Bone marrow (tissue), 2 donors: ENCODE data around the gene RTL1.

Experiments used
- DNase-seq, 2 donors: peaks; one replicate each; lab custom pipeline; 2025; lab: John Stamatoyannopoulos, UW

RTL1 gene

DNA sequence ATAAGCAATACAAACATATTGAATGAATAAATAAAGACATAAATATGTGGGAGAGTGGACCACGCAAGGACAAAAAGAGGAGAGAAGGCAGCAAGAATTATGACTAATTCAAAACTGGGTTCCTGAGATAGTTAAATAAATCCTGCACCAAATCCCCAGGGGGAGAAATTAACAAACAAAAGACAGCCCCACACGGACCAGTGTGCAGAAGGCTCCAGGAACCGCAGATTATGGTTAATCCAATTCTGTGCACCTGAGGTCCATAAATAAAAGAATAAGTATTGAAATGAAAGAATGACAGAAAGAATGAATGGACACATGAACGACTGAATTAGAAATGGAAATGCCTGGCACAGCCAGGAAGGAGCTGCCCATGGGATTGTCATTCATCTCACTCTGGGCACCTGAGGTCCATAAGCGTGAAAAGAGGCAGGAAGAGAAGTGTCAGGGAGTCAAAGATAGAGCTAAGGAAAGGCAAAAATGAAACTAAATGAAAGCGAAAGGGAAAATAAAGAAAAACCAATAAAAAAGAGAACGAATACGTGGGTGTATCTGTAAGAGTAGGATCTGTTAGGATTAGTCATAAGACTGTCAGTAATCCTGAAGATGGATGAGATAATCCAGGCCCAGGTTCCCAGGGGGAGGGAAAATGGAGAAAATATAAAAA lies 54.3 kb downstream of the RTL1 start:
- DNase-seq = peak in 1 of 2 donors; percentile 78

DNA sequence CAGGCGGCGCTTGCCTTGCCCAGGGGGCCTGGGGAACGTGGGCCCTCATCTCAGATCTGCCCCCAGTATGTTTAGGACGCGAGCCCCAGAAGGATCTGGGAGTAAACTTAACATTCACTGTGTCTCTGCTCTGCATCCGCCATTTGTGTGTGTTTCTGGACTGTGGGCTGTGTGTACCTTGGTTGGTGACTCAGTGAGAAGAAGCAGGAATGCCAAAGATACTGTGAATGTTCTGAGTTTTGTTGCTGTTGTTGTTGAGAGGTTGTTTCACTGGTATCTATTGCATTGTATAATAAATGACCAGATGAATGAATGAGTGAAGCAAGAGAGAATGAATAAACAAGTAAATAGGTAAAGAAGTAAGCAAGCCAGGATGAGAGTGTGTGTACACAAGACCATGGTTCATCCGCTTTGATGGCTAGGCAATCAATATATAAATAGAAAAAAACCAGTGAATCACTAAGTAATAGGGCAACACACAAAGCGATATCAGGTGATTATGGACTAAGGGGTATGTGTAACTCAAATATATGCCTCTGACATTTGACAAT lies 57.1 kb downstream of the RTL1 start:
- no peak for DNase-seq

DNA sequence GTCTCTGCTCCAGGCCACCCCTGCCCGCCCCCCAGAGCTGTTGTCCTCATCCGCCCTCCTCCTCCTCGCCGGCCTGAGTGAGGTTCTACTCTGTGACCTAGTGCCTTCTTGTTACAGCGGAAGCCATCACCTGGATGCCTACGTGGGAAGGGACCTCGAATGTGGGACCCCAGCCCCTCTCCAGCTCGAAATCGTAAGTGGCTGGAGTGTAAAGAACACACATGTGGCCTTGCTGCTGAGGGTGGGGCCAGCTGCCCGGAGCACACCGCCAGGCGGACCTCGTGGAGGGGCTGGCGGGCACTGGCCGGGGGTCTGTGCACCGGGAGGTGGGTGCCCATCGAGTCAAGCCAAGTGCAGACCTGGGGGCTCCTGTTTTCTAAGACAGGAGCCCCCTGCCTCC lies 58.2 kb downstream of the RTL1 start:
- no peak for DNase-seq

DNA sequence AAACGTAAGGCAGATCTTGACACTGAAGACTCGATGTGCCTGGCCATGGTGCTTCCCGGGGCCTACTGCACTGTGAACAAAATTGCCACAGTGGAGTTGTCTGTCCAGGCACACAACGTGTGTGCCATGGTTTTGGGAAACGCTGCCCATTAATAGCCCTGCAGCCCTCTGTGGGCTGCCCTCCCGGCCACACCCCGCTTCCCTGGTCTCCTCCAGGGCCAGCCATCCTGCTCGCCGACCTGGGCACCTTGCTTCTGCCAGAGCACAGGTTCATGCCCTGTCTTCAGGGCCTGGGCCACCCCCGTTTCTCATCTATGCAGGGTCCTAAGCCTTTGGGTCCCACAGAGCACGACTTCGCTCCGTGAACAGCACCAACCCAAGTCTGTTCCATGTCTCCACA lies 58.7 kb downstream of the RTL1 start:
- no peak for DNase-seq

DNA sequence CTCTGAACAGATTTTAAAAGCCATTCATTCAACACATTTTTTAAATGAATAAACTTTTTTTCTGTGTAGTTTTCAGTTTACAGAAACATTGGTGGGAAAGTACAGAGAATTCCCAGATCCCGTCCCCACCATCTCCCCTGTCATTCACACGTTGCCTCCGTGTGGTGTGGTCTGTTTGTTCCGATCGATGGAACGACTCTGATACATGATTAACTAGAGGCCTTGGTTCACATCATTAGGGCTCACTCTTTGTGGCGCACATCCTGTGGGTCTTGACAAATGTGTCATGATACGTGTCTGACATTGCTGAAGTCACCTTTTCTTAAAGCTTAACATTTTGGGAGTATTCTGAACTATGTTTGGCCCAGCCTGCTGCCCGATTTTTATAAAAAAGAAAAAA lies 59.1 kb downstream of the RTL1 start:
- no peak for DNase-seq

DNA sequence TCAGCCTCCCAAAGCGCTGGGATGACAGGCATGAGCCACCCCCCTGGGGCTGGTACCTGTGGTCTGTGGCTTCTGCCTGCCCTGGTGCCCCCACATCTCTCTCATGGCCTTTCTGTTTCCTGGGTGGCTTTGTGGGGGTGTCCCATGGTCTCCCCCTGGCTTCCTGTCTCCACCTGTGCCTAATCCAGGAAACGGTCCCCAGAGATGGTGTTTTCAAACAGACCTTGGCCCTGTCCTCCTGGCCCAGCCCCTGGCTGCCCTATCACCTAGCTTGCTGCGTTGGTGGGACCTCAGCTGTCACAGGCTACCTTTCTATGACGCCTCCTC lies 59.5 kb downstream of the RTL1 start:
- DNase-seq = no peak

DNA sequence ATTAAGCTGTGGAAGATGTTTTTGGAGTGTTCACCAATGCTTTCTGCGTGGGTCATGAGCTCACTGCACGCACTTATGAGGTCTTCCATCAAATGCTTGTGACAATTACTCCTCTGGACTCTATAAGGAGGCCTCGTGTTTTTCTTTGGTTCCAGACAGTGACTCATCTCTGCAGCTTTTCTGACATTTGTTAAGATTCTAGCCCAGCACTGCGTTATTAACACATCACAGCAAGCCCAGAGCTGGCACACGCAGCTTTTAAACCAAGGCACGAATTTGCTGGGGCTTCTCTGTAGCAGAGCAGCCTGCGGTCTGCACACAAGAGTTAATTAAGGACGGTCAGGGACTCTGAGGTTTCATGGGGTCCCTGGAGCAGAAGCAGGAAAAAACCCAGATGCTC lies 60.7 kb downstream of the RTL1 start:
- no peak for DNase-seq

DNA sequence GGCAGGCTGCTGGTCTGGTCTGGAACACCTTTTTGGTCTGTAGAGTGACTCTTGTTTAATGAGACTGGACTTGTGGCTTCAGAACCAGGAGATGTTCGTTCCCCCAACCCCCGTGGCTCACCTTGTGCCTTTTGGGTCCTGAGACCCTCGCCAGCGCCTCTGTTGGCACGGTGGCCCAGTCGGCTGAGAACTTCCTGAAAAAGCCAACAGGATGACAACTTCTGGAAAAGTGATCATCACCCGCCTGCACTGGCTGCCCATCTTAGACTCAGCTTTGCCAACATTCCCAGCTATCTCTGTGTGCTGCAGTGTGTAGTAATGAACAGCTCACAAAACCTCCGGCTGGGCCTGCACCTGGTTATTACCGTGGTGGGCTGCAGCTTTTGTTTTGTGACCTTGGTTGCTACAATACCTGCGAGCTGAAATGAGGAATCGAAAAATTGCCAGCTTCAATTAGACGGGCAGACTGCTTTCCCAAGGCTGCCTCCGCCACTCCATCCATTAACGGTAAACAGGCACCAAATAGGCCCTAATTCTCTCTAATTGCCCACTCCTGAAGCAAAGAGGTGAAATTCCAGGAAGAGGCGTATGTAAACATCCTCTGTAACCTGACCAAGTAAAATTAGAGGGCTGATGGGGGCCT lies 61.6 kb downstream of the RTL1 start:
- DNase-seq = no peak

DNA sequence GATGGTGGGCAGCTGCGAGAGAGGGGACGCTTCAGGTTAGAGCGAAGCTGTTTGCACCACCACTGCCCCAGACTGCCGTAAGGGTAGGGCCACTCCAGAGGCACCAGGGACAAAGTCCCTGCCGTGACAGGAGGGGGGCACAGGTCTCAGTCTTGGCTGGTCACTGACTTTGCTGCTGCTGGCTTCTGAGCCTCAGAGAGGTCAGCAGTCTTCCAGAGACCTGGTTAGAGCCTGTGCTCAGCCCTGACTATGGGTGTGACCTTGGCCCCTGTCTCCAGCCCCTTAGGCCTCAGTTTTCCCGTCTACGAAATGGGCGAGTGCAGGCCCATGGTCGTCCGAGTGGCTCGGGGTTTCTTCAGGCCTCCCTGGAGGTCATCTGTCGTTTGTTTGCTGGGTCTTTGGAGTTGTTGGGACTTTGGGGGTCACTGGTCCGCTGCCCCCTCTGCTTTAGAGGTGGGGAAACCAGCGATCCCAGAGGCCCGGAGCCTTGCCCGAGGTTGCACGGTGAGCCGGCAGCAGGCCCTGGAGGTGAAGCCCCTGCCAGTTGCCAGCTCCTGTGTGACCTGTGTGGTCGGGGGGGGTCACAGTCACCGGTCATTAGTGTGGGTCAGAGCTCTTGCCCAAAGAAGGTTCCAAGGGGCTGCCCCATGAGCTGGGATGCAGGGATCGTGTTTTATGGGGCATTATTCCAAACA lies 62.3 kb downstream of the RTL1 start:
- no peak for DNase-seq

DNA sequence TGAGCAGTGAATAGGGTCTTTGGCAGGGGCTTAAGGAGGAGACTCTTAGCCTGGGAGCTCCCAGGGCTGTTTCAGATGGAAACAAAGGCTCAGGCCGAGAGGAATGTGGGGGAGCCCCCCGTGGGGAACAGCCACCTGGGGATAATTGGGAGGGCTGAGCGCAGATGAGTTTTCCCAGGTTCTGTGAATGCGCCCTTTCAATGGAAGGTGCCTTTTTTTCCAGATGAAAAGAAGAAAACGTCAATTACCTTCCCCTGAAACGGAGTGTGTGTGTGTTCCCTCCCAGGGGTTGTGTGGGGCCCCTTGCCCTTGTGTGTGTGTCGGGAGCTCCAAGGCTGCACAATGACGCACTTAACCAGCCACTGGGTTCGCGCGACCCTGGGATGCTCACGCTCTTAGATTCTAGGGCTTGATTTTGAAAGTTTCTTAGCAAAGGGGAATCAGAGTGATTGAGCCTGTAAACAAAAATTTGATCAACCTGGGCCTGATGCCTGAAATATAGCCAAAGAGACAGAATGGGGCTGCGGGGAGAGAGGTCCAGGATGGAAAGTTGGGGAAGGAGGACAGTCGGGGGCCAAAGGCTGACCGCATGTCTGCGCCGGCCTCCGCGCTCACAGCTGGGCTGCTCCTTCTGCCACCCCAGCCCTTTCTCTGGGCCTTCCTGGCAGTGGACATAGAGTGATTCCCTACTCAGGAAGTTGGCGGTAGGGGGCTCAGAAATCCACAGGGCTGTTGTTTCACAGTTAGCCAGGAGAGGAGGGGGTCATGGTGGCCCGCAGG lies 63.0 kb downstream of the RTL1 start:
- no peak for DNase-seq

DNA sequence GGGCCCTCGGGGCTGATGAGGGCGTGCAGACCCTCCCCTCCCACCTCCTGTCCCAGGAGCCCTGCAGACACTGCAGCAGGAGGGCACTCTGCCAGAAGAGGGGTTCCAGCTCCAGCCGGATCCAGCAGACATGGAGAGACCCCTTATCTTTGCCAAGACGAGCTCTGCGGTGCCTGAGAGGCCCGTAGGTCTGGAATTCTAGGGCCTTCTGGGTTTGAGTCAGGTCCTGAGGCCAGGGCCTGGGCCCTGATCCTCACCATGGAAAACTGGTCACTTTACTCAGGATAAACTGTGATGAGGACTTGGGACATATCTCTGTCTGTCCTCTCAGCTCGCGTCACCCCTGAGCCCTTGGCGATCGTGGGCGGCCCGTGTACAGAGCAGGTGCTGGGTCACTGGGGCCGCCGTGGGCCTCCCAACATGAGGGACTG lies 63.8 kb downstream of the RTL1 start:
- DNase-seq = no peak

DNA sequence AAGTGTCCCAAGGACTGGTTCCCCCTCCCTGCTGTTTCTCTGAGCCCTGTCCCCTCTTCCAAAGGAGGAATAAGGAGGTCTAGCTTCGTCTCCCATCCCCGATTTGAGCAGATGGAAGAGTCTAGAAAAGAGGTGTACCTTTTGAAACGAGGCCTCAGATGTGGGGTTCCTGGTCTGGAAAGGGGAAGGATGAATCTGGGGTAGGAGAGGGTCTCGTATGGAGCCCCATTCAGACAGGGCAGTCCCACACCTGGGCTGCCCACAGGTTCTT lies 64.3 kb downstream of the RTL1 start:
- DNase-seq = no peak

DNA sequence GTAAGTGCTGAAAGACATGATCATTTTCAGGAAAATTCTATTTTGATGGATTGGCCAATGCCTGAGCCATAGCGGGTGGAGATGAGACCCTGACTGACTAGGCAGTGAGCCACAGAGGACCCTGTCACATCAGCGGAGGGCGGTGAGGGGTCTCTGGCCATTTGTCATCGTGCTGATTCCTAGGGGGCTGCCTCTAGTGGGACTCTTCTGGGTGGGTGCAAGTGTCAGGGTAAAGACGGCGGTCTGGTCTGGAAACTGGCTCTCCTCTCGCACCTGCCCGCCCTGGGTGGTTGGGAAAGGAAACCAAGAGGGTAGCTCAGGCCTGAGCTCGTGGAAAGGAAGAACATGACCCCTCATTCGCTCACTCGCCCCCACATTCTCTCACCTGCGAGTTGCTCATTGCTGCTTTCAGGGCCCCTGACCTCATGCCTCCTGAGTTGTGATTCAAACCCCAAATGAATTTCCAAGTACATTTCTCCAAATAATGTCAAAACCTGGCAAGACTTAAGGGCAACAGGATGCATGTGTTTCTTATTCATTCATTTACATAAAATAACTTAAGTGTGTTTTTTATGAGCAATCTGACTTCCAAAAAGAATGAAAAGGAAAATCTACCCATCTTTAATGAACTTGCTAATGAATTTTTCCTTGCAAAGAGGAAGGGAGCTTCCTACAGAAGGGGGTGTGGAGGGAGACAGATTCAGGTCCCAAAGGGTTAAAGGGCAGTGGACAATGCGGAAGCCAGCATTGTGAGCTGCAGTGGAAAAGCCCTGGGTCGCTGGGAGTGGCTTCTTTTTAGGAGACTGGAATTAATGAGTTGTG lies 64.8 kb downstream of the RTL1 start:
- no peak for DNase-seq

DNA sequence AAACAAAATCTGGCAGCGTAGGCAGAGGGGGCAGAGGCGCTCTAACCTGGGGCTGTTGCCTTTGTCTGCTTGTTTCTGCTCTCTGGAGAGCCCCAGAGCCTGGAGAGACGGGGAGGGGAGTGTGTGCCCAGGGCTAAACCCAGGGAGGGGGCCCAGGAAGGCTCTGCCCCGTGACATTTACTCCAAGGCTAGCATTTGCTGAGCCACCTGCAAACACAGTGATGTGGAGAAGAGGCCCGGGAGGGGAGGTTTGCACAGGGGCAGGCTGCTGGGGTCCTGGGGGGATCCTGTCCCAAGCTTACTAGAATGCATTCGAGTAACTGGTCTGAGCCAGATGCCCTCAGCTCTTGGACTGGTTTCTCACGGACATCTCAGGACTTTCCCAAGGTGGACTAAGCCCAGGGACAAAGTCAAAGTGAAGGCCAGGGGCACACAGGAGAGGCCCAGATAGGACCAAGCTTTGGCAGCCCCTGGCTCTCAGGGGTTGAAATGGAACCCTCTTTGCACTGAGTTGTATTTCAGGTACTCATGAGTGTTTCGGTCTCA lies 65.6 kb downstream of the RTL1 start:
- DNase-seq = no peak

DNA sequence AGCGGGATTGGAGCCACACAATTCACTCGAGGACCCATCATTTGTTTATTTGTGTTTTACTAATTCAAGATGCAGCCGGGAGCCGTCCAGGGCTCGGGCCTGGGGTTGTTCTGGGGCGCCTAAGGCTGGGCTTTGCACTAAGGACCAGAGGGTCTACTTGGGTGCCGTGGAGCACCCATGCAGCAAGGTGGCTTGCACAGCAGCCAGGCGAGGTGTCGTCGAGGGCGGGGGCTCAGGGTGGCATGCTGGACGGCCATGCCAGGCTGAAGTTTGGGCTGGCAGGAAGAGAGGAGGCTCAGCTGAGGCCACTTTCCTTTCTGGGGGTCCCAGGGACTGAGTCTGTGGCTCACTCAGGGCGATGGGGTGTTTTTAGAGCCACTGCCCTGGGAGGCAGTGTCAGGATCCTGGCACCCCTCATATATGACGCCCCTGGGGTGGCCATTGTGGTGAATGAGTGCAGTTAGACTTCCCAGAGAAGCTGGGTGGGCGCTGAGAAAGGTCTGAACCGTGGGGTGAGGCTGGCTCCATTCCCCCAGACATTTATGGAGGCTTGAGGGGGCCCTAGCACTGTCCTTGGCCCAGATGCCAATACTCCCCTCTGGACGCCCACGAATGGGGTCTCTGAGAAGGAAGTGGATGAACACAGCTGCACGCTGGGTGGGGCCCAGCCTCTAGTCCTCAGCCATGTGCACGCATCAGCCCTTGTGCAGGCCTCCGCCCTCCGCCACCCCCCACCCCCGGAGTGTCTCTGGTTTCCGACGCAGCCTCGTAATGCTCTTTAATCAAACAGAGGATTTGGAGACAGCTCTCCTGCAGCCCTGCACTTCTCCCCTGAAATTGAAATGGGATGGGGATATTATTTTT lies 66.3 kb downstream of the RTL1 start:
- no peak for DNase-seq

DNA sequence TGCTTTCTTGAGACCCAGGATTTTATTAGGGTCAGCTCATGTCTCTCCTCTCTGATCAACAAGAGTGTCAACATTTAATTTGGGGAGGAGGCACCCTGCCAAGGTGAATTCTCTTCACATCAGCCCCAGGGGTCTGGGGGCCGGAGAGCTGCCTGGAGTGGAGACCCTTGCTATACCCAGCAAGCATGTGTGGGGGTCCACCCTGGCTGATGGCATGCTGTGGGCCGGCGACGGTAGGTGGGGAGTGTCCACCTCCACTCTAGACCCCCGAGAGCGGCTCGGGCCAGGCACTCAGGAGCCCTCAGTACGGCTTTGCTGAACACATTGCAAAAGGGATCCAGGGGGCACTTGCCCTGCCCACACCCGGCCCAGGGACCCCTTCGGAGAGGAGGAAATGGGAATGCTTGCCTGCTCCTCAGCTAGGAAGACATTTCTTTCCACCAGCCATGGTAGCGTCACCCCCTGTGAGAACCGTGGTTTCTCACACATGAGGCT lies 67.2 kb downstream of the RTL1 start:
- DNase-seq = no peak

DNA sequence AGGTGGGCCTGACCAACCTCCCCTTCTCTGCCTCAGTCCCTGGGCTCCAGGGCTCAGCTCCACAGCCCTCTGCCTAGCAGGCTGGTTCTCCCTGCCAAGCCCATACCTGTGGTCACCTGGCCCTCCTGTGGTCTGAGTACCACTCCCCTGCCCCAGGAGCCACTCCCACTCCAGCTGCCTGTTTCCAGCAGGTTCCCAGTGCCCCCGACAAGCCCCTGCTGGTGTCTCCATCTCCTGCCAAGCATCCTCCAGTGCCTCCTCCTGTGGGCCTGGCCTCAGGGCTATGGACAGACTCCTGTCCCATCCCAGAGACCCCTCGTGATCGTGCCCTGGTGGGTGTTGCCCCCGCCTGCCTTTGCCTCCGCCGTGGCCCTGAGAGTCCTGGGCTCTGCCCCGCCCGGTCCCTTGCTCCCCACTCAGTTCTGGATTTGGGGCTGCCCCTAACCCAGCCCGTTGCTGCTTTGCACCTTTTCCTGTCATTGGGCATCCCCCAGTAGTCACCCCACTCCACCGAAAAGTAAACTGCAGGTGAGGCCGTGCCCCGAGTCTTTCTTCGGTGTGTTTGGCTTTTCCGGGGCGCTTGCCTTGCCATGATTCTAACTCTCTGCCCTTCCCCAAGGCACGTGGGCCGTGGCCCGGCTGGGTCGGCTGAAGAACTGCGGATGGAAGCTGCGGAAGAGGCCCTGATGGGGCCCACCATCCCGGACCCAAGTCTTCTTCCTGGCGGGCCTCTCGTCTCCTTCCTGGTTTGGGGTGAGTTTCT lies 67.8 kb downstream of the RTL1 start:
- DNase-seq = no peak

DNA sequence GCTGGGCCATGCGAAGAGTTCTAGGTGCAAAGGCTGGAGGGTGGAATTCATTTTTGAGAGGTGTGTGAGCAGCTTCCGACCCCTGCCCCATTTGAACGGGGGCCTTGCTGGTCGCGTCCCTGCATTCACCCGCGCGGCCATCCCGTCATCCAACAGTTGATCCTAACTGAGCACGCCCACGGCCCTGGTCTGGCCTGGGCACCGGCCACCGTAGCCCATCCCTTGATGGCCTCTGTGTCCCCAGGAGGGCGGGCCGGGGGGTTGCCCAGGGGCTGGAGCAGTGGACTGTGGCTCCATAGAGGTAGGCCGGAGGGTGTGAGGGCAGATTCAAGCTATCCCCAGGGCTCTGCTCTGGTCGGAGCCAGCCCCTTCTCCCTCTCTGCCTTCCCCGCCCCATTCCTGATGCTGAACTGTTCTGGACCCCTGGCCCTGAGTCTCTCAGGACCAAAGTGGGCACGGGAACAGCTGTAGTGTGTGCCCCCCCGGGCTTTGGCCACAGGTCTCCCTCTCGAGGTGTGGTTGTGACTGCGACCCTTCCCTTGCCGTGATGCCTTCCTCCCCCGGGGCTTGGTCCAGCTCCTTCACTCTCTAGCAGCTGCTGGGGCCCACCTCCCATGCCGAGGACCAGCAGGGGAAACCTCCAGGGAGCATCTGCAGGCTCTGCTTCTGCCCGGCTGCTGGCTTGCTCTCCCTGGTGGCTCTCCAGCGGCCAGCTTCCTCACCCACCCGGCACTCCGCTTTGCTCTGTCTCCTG lies 68.6 kb downstream of the RTL1 start:
- DNase-seq = no peak
